Left lung (tissue), 10 donors: ENCODE data around the gene GCNT1. TPM values are rescaled to one million over a fixed set of nuclear protein-coding genes. Genes with fewer than 3 reads are reported as not detected.
A peak's percentile ranks its signal among the peaks of the same experiment; 100 is the strongest.

Source experiments
- ATAC-seq: fragments of 200-7000 bp; cut with Tn5 transposase; one replicate; pipeline ENCODE4 v1.9.1; 2020; ENCODE audit warnings: moderate library complexity
- DNase-seq, 4 donors: peaks; one replicate each; pipeline ENCODE4 v3.0.0-alpha.2; 2013 to 2020
- H3K27ac ChIP-seq, 2 donors: fragments of 200-600 bp; sonication (generic) in 1 of 2; one replicate each; pipeline versions ENCODE4 v1.5.0 to v1.8.0; 2020 to 2021
- H3K27me3 ChIP-seq, 2 donors: fragments of 200-600 bp; sonication (generic) in 1 of 2; one replicate each; pipeline versions ENCODE4 v1.5.0 to v1.8.0; 2020 to 2021
- H3K36me3 ChIP-seq, 2 donors: fragments of 200-600 bp; sonication (generic) in 1 of 2; one replicate each; pipeline versions ENCODE4 v1.5.0 to v1.8.0; 2020 to 2021
- H3K4me1 ChIP-seq, 2 donors: fragments of 200-600 bp; one replicate each; pipeline ENCODE4 v1.8.0; 2021
- H3K4me3 ChIP-seq, 2 donors: fragments of 200-600 bp; sonication (generic) in 1 of 2; one replicate each; pipeline versions ENCODE4 v1.5.0 to v1.8.0; 2020 to 2021; ENCODE audit warnings: mild to moderate bottlenecking in 1 of 2
- H3K9me3 ChIP-seq, 2 donors: fragments of 200-600 bp; sonication (generic) in 1 of 2; one replicate each; pipeline versions ENCODE4 v1.5.0 to v1.8.0; 2020 to 2021
- intact Hi-C, 2 donors: fragments of 100-400 bp; cut with DNase I; formaldehyde crosslinking; loops; one replicate each; pipeline versions ENCODE4 v1.11.2 to v1.14.2; 2022
- polyA plus RNA-seq, 6 donors: library from polyadenylated mRNA; unstranded; fragments of 120-200 nt; gene quantifications; one replicate each; pipeline ENCODE4 v1.2.1, GENCODE V29; 2013; ENCODE audit not compliant: insufficient read length in 6 of 6
- total RNA-seq, 2 donors: library from RNA; stranded (reverse); fragmentation: NEBNext Ultra II Directional; extraction: Animal tissue kit (Norgen Biotek cat#: 25700); gene quantifications; one replicate each; pipeline ENCODE4 v1.2.1, GENCODE V29; 2021
- TF ChIP-seq, protein P1 (sequence below), 2 donors: fragments of 200-600 bp; sonication (generic) in 1 of 2; IDR thresholded peaks; one replicate each; pipeline versions ENCODE4 v1.5.0 to v1.8.0; 2021; ENCODE audit warnings: antibody characterized with exemption in 2 of 2
- donor health status: DM: no; HTN: yes; CAD: no.
- donor health status: DM: no; HTN: no; CAD: no.

Gene GCNT1
- total and polyA plus RNA-seq, 8 donors = 4.6 to 17.0 (median 5.7) TPM

DNA sequence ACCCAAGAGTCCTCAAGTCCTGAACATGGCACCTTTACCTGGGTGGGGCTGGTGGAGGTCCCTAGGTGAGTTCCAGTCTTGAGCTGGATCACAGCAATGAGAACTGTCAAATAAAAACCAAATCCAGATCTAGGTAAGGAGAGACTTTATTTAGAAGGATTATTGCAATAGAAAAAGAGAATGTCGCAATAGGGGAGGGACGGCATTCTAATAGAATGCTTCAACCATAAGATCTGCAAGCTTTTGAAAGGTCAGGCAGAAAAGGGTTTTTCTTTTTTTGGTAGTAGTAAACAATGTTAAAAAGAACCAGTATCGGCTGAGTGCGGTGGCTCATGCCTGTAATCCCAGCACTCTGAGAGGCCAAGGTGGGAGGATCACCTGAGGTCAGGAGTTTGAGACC, 5.2 kb upstream of the GCNT1 start:
- DNase-seq (peak in 2 of 4 donors; percentile 10 to 34), ATAC-seq (peak; percentile 37)
- no peak overlapping the region for H3K27ac ChIP-seq
- intact Hi-C loops = no loop called here
- TF ChIP-seq, protein P1, sequence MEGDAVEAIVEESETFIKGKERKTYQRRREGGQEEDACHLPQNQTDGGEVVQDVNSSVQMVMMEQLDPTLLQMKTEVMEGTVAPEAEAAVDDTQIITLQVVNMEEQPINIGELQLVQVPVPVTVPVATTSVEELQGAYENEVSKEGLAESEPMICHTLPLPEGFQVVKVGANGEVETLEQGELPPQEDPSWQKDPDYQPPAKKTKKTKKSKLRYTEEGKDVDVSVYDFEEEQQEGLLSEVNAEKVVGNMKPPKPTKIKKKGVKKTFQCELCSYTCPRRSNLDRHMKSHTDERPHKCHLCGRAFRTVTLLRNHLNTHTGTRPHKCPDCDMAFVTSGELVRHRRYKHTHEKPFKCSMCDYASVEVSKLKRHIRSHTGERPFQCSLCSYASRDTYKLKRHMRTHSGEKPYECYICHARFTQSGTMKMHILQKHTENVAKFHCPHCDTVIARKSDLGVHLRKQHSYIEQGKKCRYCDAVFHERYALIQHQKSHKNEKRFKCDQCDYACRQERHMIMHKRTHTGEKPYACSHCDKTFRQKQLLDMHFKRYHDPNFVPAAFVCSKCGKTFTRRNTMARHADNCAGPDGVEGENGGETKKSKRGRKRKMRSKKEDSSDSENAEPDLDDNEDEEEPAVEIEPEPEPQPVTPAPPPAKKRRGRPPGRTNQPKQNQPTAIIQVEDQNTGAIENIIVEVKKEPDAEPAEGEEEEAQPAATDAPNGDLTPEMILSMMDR (IDR thresholded peaks at IDR 0.05) = no peak
- no peak overlapping the region for H3K4me3 ChIP-seq
- no peaks in the 10 kb centered on the region for H3K27me3 ChIP-seq
- peaks cover 0 to 11% of the 10 kb centered on the region in 2 donors for H3K4me1 ChIP-seq
- no peaks in the 10 kb centered on the region for H3K36me3 ChIP-seq
- H3K9me3 ChIP-seq = no peaks in the 10 kb centered on the region

DNA sequence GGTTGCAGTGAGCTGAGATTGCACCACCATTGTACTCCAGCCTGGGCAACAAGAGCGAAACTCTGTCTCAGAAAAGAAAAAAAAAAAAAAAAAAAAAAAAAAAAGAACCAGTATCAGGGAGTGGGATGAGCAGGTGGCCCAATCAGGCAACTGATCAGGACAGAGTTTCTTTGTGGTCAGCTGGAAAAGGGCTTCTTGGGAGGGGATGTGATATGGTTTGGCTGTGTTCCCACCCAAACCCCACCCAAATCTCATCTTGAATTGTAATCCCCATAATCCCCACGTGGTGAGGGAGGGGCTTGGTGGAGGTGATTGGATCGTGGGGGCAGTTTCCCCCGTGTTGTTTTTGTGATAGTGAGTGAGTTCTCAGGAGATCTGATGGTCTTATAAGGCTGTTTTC, 4.7 kb upstream of the GCNT1 start:
- Histone ChIP-seq H3K27ac (no peak overlapping the region), H3K36me3 (no peaks in the 10 kb centered on the region), H3K4me1 (peaks cover 0 to 15% of the 10 kb centered on the region in 2 donors), H3K9me3 (no peaks in the 10 kb centered on the region), H3K4me3 (no peak overlapping the region), H3K27me3 (no peaks in the 10 kb centered on the region)
- ATAC-seq (no peak), DNase-seq (no peak)
- TF ChIP-seq, protein P1 (IDR thresholded peaks at IDR 0.05) = no peak
- intact Hi-C loops = no loop called here

DNA sequence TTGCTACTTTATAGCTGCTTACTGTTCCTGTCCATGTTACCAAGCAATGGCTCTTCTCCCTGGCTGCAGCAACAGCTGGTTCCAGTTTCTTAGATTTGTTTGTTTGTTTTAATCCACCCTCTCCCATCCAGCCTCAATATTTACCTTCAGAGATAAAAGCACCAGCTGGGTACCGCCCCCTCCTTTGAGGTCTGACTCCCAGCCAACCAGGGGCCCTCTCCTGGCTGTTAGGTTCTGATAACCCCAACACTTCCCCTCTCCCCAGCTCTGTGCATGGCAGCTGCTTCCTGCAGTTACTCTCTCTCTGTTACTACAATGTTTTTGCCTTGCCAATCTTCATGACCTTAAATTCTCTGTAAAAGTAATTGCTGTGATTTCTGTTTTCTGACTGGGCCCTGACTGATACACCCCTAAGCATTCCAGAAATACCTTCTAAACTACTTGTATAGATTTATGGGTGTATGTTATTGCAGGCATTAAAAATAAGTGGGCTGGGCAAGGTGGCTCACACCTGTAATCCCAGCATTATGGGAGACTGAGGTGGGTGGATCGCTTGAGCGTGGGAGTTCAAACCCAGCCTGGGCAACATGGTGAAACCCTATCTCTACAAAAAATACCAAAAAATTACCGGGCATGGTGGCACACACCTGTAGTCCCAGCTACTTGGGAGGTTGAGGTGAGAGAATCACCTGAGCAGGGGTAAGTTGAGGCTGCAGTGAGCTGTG, 2.6 kb upstream of the GCNT1 start:
- ATAC-seq (no peak), DNase-seq (peak in 3 of 4 donors; percentile 25 to 55 (median 42))
- TF ChIP-seq, protein P1 (IDR thresholded peaks at IDR 0.05) = no peak
- H3K4me3 ChIP-seq = no peak overlapping the region
- no peak overlapping the region for H3K27ac ChIP-seq
- H3K27me3 ChIP-seq = no peaks in the 10 kb centered on the region
- intact Hi-C loops = no loop called here
- peaks cover 0 to 30% of the 10 kb centered on the region in 2 donors for H3K4me1 ChIP-seq
- H3K9me3 ChIP-seq = no peaks in the 10 kb centered on the region
- H3K36me3 ChIP-seq = no peaks in the 10 kb centered on the region

DNA sequence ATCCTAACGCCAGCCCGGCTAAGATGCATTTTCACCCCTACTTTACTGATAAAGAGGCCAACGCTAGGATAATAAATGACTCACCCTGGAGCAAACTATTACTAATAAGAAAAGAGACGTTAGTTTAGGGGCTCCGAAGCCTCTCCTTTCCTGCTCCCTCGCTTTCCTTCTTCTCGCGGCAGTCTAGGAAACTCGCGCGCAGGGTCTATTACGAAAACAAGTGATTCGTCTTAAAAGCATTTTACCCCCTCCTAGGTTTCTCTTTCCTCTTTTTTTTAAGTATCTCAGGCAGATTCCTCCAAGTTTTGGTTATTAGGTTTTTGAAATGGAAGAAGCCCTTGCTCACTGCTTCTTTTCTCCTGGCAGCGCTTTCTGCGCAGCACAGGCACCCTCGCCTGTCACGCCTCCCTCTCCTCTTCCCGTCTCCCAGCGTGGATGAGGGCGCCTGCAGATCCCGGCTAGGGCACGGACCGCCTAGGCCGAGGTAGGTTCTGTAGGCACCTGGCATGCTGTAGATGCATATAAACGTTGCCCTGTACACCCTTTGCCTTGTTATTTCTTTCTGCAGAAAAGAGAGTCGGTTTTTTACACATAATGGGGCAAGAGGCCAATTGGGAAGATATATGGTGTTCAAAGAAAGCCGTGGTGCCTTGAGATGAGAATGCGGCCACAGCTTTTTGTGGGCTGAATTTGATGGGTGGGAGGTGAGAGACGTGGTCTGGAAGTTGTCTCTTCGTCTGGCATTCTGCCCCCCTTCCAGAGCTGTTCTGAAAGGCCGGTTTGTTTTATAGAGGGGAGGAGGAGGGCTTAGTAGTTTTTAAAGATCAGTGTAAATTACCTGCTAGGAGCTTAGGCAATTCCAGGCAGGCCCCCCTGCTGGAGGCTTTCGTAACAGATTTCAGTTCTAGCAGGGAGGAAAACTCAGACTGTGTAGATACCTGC, 983 bp downstream of the GCNT1 start:
- no peaks in the 10 kb centered on the region for H3K27me3 ChIP-seq
- TF ChIP-seq, protein P1 (IDR thresholded peaks at IDR 0.05) = no peak
- intact Hi-C loops = no loop called here
- peak overlapping the region; percentile 80 to 93 for H3K4me3 ChIP-seq
- no peaks in the 10 kb centered on the region for H3K9me3 ChIP-seq
- H3K4me1 ChIP-seq = peaks cover 0 to 50% of the 10 kb centered on the region in 2 donors
- peak; percentile 33 to 88 (median 44) for DNase-seq
- H3K27ac ChIP-seq = peak overlapping the region; percentile 71 to 82
- no peaks in the 10 kb centered on the region for H3K36me3 ChIP-seq
- ATAC-seq = peak; percentile 55

DNA sequence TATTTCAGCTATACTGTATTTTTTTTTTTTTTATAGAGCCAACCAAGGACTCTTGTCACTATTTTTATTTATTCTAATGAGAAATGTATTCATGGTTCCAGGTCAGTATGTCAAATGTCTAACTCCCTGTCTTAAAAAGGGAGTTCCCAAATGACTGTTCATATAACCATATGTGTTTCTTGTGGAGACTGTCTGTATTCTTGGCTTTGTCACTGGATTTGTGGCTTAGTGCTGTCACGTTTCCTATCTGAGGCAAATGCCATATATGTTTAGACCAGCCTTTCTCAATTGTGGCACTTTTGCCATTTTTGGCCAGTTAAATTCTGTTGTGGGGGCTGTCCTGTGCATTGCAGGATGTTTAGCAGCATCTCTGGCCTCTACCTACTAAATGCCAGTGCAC, 3.1 kb downstream of the GCNT1 start:
- H3K36me3 ChIP-seq = no peaks in the 10 kb centered on the region
- no peak overlapping the region for H3K4me3 ChIP-seq
- TF ChIP-seq, protein P1 (IDR thresholded peaks at IDR 0.05) = no peak
- ATAC-seq (no peak), DNase-seq (no peak)
- H3K27ac ChIP-seq = no peak overlapping the region
- peaks cover 0 to 56% of the 10 kb centered on the region in 2 donors for H3K4me1 ChIP-seq
- intact Hi-C loops = no loop called here
- no peaks in the 10 kb centered on the region for H3K9me3 ChIP-seq
- H3K27me3 ChIP-seq = no peaks in the 10 kb centered on the region
